Measurements from ENCODE around the gene PIP5KL1. TPM values are rescaled to one million over a fixed set of nuclear protein-coding genes. Genes with fewer than 3 reads are reported as not detected.

Gene PIP5KL1
- total RNA-seq, 1 experiment from 2014 or later: 16.8 TPM

GRCh38 chr9:127871531-127871930, 59.0 kb downstream of the PIP5KL1 start (continued):
- TF ChIP-seq ZNF425 (CRISPR knock-in tag; conservative IDR thresholded peaks at IDR 0.05): no peak
- no peak for TF ChIP-seq TEAD4 (CRISPR knock-in tag; IDR thresholded peaks at IDR 0.05)
- no peak for TF ChIP-seq GTF2I (CRISPR knock-in tag; conservative IDR thresholded peaks at IDR 0.05)
- TF ChIP-seq ZMAT4 (CRISPR knock-in tag; IDR thresholded peaks at IDR 0.05): no peak
- no peak for TF ChIP-seq SP1 (CRISPR knock-in tag; conservative IDR thresholded peaks at IDR 0.05)
- no peak for TF ChIP-seq NR3C1 (CRISPR knock-in tag; conservative IDR thresholded peaks at IDR 0.05; ENCODE audit: low read depth)

DNA sequence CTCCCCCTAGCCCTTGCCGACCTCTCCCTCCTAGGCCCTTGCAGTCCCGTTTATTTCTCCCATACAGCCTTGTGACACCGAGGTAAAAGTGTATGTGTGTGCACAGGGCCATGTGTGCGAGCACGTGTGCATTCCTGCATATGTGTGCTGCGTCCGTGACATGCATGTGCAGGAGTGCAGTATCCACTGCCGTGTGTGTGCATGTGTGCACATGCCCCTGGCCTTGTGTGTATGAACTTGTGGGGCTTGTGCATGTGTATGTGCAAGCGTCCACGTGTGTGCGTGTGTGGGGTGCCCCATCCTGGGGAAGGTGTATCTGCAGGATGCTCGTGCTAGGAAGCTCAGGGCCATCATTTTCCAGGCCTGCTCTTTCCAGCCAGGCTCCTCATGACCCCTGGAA, 59.7 kb downstream of the PIP5KL1 start:
- H3K27ac Mint-ChIP-seq: no peak overlapping the region
- ATAC-seq (no peak), DNase-seq (ENCODE audit: low spot score) (no peak)
- CTCF ChIA-PET: interaction anchor here (1.8 to 4.2 kb wide), 13 partner anchors 11 to 381 kb away, joined by 5 to 115 read pairs (median 16); partner anchors contain the start of genes FPGS and TOR2A
- TF ChIP-seq CTCF (IDR thresholded peaks at IDR 0.05): no peak
- TF ChIP-seq ZMAT4 (CRISPR knock-in tag; IDR thresholded peaks at IDR 0.05): no peak
- no peak for TF ChIP-seq CREB1 (CRISPR knock-in tag; IDR thresholded peaks at IDR 0.05)
- TF ChIP-seq IRF1 (CRISPR knock-in tag; IDR thresholded peaks at IDR 0.05): no peak
- no peak for TF ChIP-seq ZBTB43 (CRISPR knock-in tag; IDR thresholded peaks at IDR 0.05)
- TF ChIP-seq CREM (CRISPR knock-in tag; IDR thresholded peaks at IDR 0.05): no peak
- no peak for TF ChIP-seq ZNF281 (CRISPR knock-in tag; IDR thresholded peaks at IDR 0.05)
- no peaks in the 10 kb centered on the region for H3K9me3 Mint-ChIP-seq
- POLR2A ChIA-PET: no interaction called here
- H3K36me3 Mint-ChIP-seq: no peaks in the 10 kb centered on the region
- peaks cover 10% of the 10 kb centered on the region for H3K4me1 Mint-ChIP-seq
- no peaks in the 10 kb centered on the region for H3K27me3 Mint-ChIP-seq (ENCODE audit: low read depth)
- no peak overlapping the region for H3K4me3 Mint-ChIP-seq

Other genes with a start within 250 kb of the PIP5KL1 start
- 0.07 to 0.22 TPM in 2 of 3 replicates, not detected in the other for gene CFAP157, start 223.8 kb downstream of the PIP5KL1 start, total RNA-seq (2021)
- gene PTRH1, start 215.1 kb downstream of the PIP5KL1 start, total RNA-seq (2021): 13.1 to 16.9 TPM (median 13.9 TPM) in 3 replicates
- not detected in 3 replicates for gene TTC16, start 214.7 kb downstream of the PIP5KL1 start, total RNA-seq (2021)
- gene TOR2A, start 195.5 kb downstream of the PIP5KL1 start, total RNA-seq (2021): 14.4 to 19.4 TPM (median 16.6 TPM) in 3 replicates
- 3.3 to 5.4 TPM (median 3.4 TPM) in 3 replicates for gene SH2D3C, start 152.1 kb downstream of the PIP5KL1 start, total RNA-seq (2021)
- gene CDK9, start 144.7 kb downstream of the PIP5KL1 start, total RNA-seq (2021): 106 to 111 TPM (median 107 TPM) in 3 replicates
- gene FPGS, start 127.9 kb downstream of the PIP5KL1 start, total RNA-seq (2021): 67.7 to 81.7 TPM (median 69.3 TPM) in 3 replicates
- gene ENG, start 76.1 kb downstream of the PIP5KL1 start, total RNA-seq (2021): 3.7 to 4.4 TPM (median 4.2 TPM) in 3 replicates
- 27.5 to 34.9 TPM (median 34.4 TPM) in 3 replicates for gene AK1, start 53.1 kb downstream of the PIP5KL1 start, total RNA-seq (2021)
- gene ST6GALNAC6, start 31.2 kb downstream of the PIP5KL1 start, total RNA-seq (2021): 45.1 to 47.5 TPM (median 45.3 TPM) in 3 replicates
- 25.1 to 25.7 TPM (median 25.4 TPM) in 3 replicates for gene ST6GALNAC4, start 13.7 kb downstream of the PIP5KL1 start, total RNA-seq (2021)
- gene DPM2, start 7.1 kb upstream of the PIP5KL1 start, total RNA-seq (2021): 53.3 to 58.2 TPM (median 56.1 TPM) in 3 replicates
- 42.2 to 66.4 TPM (median 51.3 TPM) in 3 replicates for gene EEIG1, start 50.2 kb upstream of the PIP5KL1 start, total RNA-seq (2021)
- 11.9 to 13.4 TPM (median 12.4 TPM) in 3 replicates for gene NAIF1, start 136.5 kb upstream of the PIP5KL1 start, total RNA-seq (2021)
- 15.2 to 17.4 TPM (median 15.2 TPM) in 3 replicates for gene SLC25A25, start 137.5 kb upstream of the PIP5KL1 start, total RNA-seq (2021)
- gene PTGES2, start 197.0 kb upstream of the PIP5KL1 start, total RNA-seq (2021): 96.2 to 118 TPM (median 98.4 TPM) in 3 replicates
- 1.0 to 3.0 TPM (median 1.3 TPM) in 3 replicates for gene LCN2, start 218.7 kb upstream of the PIP5KL1 start, total RNA-seq (2021)
- 77.1 to 86.9 TPM (median 86.6 TPM) in 3 replicates for gene BBLN, start 229.5 kb upstream of the PIP5KL1 start, total RNA-seq (2021)